Measurements from ENCODE around the gene SMARCB1.

The SMARCB1 gene

GRCh38 chr22:23781511-23782183, 5.1 kb upstream of the SMARCB1 start:
- no peak for DNase-seq

- no peak for DNase-seq
Observed at GRCh38 chr22:23782252-23782651, 4.5 kb upstream of the SMARCB1 start.

DNA sequence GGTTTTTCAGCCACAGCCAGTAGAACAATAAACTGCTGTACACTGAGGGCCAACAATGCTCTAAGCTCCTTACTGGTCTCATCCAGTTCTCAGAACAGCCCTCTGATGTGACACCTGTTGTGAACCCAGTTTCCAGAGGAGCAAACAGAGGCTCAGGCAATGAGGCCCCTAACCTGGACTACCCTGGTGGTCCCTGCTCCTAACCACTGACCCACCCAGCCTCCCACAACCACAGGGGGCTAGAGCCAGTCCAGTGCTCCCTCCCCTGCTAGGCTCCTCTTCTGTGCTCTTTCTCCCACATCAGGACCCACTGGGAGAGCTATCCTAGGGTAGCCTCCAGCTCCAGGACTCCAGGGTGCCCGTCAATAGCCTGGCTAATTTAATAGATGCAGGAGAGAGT, 4.1 kb upstream of the SMARCB1 start:
- DNase-seq, result no peak

- DNase-seq, result no peak
Observed at GRCh38 chr22:23783265-23784150, 3.3 kb upstream of the SMARCB1 start.

DNA sequence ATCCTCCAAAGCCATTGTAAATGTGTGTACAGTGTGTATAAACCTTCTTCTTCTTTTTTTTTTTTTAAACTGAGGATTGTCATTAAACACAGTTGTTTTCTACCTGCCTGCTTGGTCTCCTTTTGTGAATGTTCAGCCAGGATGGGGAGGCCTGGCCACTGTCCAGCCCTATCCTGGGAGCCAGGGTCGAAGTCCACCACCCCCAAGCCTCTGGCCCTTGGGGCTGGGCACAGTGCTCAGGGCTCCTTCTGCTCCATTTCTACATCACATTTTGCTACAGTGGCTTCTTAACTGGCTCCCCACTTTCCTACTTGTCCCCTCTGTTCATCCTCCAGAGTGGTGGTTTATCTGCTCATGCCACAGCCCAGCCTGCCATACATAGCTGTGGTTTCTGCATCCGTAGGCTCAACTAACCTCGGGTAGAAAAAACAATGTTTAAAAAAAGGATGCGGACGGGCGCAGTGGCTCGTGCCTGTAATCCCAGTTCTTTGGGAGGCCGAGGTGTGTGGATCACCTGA, 2.5 kb upstream of the SMARCB1 start:
- DNase-seq, result no peak

GRCh38 chr22:23786261-23786710, 480 bp upstream of the SMARCB1 start:
- DNase-seq, result no peak

DNA sequence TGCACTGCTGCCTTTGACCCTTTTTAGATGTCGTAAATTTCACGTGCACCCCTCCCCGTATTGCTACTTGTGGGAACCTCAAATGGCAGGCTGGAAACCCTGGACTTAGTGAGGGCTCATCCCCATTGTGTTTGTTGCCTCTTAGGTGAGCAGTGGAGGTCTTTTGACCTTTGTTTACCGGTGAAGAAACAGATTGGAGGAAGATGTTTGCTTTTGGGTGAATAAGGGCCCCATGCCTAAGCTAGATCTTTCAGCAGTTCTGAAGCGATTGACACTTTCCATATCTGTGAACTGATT, 782 bp downstream of the SMARCB1 start:
- DNase-seq, result no peak

DNA sequence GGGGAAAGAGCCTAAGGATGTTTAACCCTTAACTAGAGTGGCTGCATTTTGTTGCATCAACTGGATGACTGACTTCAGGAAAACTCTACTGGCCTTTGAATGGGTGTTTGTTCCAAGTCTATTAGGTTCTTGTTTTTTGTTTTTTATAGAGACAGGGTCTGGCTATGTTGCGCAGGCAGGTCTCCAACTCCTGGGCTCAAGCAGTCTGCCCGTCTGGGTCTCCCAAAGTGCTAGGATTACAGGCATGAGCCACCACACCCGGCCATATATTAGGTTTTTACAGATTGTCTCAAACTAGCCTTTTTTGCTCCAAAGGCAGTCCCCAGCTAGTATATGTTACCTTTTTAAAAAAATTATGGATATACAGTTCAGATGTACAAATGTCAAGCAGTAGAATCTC, 1.1 kb downstream of the SMARCB1 start:
- DNase-seq, result no peak

GRCh38 chr22:23789121-23789520, 2.4 kb downstream of the SMARCB1 start:
- DNase-seq, result no peak

DNA sequence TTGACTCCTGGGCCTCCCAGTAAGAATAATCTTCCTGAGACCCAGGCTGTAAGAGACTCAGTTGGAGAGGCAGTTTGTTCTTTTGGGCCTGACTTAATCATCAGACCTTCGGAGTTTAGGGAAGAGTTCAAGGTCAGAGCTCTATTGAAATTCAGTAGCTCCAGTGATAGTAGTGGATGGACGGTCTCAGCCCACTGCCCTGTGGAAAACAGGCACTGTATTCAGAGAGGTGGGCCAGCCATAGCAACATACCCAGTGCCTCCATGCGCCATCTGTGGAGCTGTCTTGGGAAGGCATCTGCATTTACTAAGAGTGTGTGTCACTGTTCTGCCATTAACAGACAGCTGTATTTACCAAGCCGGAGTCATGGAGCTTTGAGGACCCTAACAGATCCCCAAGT, 2.9 kb downstream of the SMARCB1 start:
- no peak for DNase-seq

DNA sequence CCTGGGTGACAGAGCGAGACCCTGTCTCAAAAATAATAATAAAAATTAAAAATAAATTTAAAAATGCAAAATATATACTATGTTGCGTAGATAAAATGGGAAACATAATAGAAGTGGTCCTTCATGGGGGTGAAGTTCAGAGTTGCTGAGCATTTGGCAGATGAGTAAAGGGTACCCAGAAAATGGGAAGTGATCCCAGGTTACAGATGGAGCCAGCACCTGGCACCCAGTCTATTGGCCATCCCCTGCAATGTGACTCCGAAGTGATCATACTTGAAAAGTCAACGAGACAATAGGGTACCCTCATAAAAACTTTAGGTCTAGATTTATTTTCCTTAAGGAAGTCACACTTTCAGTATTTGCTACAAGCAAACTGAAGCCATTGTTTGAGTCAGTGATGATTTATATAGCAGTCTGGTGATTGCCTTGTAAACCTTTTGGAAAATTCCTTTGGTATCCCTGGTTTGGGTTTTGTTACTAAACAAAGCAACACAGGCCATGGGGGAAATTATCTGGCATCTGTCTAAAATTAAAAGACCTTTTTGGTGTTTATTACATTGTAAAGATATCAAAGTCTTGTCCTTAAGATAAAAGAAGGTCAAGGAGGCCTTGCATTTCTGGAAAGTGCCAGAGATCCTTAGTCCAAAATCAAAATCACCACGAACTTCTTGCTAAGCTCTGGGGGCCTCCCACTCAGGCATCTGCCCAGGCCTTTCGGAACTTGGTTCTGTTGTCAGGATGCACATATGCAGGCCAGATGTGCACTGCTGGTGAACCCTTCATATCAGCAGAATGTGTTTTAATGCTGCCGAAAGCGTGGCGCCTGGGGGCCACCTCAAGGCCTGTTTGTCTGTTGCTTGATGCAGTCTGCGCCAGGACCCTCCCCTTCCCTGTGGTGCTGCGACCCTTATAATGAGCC, 4.3 kb downstream of the SMARCB1 start:
- no peak for DNase-seq

DNA sequence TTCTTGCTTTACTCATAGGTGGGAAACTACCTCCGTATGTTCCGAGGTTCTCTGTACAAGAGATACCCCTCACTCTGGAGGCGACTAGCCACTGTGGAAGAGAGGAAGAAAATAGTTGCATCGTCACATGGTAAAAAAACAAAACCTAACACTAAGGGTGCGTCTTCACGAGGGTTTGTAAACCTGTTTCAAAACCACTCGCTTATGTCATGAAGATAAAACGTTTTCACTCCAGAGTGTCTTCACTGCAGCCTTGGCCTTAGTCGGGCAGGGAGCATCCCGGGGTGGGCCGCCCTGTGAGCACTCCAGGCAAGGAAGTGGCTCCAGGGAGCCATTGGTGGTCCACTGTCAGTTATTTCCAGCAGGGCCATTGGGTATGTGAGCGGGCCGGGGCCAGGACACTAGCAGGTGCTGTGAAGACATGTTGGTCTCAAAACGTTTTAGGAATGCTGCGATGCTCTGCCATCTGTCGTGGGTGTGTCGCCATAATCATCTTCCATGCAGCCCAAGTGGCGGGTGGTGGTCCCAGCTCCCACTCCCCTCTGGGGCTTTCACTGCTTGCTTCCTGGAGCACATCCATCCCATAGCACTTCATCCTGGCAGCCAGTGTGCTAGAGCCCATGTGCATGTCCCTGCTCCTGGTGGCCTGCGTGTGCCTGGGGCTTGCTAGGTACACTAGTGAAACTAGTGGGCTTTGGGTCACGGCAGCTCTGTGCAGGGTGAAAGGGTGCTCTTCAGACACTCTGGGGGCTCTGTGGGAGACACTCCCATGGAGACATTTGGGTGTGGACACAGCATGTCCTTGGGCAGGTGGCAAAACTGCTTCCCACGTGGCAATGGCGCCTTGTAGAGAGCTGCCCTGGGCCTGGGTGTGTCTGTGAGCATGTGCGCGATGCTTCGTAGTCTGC, 5.2 kb downstream of the SMARCB1 start:
- DNase-seq, result no peak

DNA sequence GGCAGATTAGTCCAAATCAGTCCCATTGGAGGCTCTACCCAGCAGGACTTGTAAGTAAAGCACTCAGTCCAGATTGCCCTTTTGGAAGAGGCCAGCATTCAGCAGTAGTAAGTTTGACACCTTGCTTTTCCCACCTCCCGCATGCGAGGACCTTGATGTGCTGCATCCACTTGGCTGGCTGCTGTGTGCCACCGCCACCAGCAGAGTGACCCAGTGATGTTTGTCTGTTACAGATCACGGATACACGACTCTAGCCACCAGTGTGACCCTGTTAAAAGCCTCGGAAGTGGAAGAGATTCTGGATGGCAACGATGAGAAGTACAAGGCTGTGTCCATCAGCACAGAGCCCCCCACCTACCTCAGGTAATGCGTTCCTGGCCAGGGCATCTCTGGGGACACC, 6.6 kb downstream of the SMARCB1 start:
- DNase-seq, result no peak

- no peak for DNase-seq
Observed at GRCh38 chr22:23796461-23796860, 9.7 kb downstream of the SMARCB1 start.

DNA sequence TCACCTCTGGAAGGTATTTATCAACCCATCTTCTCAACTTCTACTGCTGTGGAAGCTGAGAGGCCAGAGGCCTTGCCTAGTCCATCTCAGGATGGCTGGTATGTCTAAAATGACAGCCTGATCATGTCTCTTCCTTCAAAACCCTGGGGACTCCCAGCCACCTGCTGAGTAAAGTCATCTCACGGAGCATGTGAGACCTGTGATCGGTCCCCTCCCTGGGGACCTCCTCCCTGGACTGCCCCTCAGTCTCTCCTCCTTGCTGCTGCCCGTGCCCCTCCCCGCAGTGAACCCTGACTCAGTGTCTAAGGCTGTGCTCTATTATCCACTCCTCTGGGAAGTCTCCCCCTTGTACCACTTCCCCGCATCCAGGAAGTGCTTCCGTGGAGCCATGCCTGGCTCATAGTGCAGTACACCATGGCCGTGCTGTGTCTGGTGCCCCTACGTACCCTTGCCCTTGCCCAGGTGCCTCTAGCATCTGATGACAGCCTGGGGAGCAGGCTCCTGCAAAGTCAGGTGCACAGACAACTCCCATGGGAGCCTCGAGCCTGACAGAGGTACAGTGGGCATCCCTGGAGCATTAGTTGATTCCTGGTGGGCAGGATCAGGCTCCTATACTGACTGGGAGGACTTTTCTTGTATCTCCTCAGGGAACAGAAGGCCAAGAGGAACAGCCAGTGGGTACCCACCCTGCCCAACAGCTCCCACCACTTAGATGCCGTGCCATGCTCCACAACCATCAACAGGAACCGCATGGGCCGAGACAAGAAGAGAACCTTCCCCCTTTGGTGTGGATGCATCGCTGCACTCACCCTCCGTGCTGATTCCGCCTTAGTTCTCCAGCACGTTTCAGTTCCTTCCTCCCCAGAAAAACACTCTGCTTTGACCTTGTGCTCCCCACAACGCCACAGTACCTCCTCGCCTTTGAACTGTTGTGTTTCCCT, 13.8 kb downstream of the SMARCB1 start:
- DNase-seq, result no peak

DNA sequence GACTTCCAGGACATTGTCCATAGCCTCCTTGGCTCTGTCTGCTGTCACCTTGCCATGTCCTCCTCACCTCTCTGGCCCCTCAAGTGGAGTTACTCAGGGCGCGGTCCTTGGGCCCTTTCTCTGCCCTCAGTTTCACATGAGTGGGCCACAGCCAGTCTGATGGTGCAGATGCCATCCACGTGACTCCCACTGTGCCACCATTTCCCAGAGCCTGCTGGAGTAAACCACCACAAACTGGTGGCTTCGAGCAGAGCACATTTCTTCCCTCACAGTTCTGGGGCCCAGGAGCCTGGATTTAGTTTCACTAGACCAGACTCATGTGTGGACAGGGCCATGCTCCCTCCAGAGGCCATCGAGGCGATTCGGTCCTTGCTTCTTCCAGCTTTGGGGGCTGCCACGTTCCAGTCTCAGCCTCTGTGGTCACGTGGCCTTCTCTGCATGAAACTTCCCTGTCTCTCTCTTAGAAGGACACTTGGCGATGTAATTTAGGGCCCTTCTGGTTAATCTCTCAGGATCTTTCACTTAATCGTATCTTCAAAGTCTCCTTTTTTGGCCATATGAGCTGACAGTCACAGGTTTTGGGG, 14.6 kb downstream of the SMARCB1 start:
- DNase-seq, result no peak

DNA sequence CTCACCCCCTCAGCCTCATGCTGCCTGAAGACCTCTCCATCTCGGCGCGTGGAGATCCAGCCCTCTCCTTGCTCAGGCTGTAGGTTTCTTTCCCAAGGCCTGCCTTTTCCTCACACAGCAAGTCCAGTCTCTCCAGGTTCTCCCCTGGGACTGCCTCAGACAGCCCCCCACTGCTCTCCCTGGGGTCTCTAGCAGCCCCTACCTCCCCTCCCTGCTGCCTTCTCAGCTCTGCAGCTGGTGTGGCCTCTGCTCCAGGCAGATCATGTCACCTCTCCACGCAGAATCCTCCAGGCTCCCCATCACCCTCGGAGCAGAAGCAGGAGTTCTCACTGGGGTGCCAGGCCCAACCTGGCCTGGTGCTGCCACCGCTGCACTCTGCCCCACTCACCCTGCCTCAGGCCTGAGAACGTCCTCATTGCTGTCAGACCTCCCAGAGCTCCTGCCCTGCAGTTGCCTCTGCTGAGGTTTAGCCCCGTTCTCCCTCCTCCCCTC, 15.2 kb downstream of the SMARCB1 start:
- no peak for DNase-seq

- DNase-seq, result no peak
Observed at GRCh38 chr22:23803001-23803819, 16.4 kb downstream of the SMARCB1 start.

GRCh38 chr22:23804781-23805291, 18.1 kb downstream of the SMARCB1 start:
- DNase-seq, result no peak

Measured in CD4-positive, alpha-beta T cell treated with Interleukin-4 for 4 hours (primary cell).